GM06990 (cell line): ENCODE results near the gene INPP5E.

Source experiments
- DNase-seq: peaks from one replicate; pipeline ENCODE4 v3.0.0-alpha.2; 2011; ENCODE audit not compliant: insufficient read length; ENCODE audit errors: extremely low read depth
- H3K27me3 ChIP-seq: replicated peaks from 2 replicates; pipeline ENCODE4 v1.6.0; 2011; ENCODE audit warnings: low read length; ENCODE audit not compliant: control insufficient read depth, insufficient read depth
- H3K36me3 ChIP-seq: 2 replicates; pipeline ENCODE4 v1.5.1; 2011; ENCODE audit warnings: low read length; ENCODE audit not compliant: control insufficient read depth, insufficient read depth
- H3K4me3 ChIP-seq: replicated peaks from 2 replicates; pipeline ENCODE4 v1.5.1; 2011; ENCODE audit warnings: low read depth, mild to moderate bottlenecking, control low read depth, low read length
- CTCF ChIP-seq: IDR thresholded peaks from 2 replicates; pipeline ENCODE4 v1.5.1; 2011; ENCODE audit warnings: low read length, control low read depth, mild to moderate bottlenecking, inconsistent platforms; ENCODE audit not compliant: insufficient read depth, poor library complexity, severe bottlenecking

The INPP5E gene

GRCh38 chr9:136434580-136435169, 5.0 kb downstream of the INPP5E start:
- H3K36me3 ChIP-seq: peaks cover 13% of the 10 kb centered on the region
- H3K4me3 ChIP-seq: no peak overlapping the region
- no peak for DNase-seq
- no peak for TF ChIP-seq CTCF
- H3K27me3 ChIP-seq: no peaks in the 10 kb centered on the region

GRCh38 chr9:136433849-136434579, 5.6 kb downstream of the INPP5E start:
- peaks cover 13% of the 10 kb centered on the region for H3K36me3 ChIP-seq
- H3K27me3 ChIP-seq: no peaks in the 10 kb centered on the region
- no peak for TF ChIP-seq CTCF
- H3K4me3 ChIP-seq: no peak overlapping the region
- DNase-seq: no peak

GRCh38 chr9:136433043-136433715, 6.5 kb downstream of the INPP5E start:
- H3K36me3 ChIP-seq: peaks cover 17% of the 10 kb centered on the region

GRCh38 chr9:136432591-136432990, 7.1 kb downstream of the INPP5E start:
- Histone ChIP-seq H3K36me3 (peaks cover 17% of the 10 kb centered on the region), H3K27me3 (no peaks in the 10 kb centered on the region), H3K4me3 (no peak overlapping the region)
- TF ChIP-seq CTCF: no peak
- DNase-seq: no peak

More at GRCh38 chr9:136433043-136433715, 6.5 kb downstream of the INPP5E start:
- TF ChIP-seq CTCF: no peak
- no peak overlapping the region for H3K4me3 ChIP-seq
- H3K27me3 ChIP-seq: no peaks in the 10 kb centered on the region
- no peak for DNase-seq

GRCh38 chr9:136431782-136432350, 7.8 kb downstream of the INPP5E start:
- Histone ChIP-seq H3K4me3 (no peak overlapping the region), H3K27me3 (no peaks in the 10 kb centered on the region), H3K36me3 (peaks cover 17% of the 10 kb centered on the region)
- no peak for TF ChIP-seq CTCF
- DNase-seq: no peak
